RWPE1 (cell line): Measurements from ENCODE around the gene ADAMTS14.

Experiments
- CTCF ChIA-PET: fragments of 350-600 bp; sonication (Branson Sonifier 250); formaldehyde crosslinking; extraction: SDS; loops from one replicate; lab custom pipeline; 2021; lab: Yijun Ruan, JAX
- POLR2A ChIA-PET: fragments of 400-600 bp; formaldehyde crosslinking; extraction: SDS; loops from one replicate; lab custom pipeline; 2020; ENCODE audit warnings: antibody characterized with exemption; ENCODE audit not compliant: low non-redundant PET; lab: Yijun Ruan, JAX
- DNase-seq: peaks from one replicate; pipeline ENCODE4 v3.0.0; 2012; ENCODE audit warnings: low spot score
- H3K27ac ChIP-seq: fragments of 450-650 bp; 2 replicates; pipeline ENCODE4 v1.5.1; 2017
- TF ChIP-seq, protein P1 (sequence below): fragments of 450-650 bp; conservative IDR thresholded peaks from 2 replicates; pipeline ENCODE4 v1.5.1; 2017; ENCODE audit warnings: low read depth, mild to moderate bottlenecking

ADAMTS14 gene

DNA sequence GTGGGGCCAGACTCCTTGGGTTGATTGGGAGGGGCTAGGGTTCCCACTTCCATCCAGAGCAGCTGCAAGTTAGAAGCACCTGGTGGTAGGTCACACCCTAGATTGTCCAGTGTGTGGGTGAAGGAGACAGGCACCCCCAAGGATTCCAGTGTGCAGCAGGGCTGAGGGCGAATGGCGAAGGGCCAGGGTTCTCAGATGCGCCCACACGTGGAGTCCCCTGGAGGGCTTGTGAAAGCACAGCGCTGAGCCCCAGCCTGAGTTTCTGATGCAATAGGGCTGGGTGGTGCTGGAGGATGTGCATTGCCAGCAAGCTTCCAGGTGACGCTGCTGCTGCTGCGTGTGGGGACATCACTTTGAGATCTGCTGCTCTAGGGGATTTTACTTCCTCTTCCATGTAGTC lies 87.5 kb downstream of the ADAMTS14 start:
- ChIA-PET CTCF (interaction anchor here (0.5 to 2.8 kb wide), 17 partner anchors 12 to 1592 kb away, joined by 3 to 24 read pairs (median 4); no protein-coding TSS in a partner anchor), POLR2A (interaction anchor here (0.6 kb wide), 1 partner anchor 127 kb away, joined by 9 read pairs; no protein-coding TSS in a partner anchor)
- TF ChIP-seq, protein P1, sequence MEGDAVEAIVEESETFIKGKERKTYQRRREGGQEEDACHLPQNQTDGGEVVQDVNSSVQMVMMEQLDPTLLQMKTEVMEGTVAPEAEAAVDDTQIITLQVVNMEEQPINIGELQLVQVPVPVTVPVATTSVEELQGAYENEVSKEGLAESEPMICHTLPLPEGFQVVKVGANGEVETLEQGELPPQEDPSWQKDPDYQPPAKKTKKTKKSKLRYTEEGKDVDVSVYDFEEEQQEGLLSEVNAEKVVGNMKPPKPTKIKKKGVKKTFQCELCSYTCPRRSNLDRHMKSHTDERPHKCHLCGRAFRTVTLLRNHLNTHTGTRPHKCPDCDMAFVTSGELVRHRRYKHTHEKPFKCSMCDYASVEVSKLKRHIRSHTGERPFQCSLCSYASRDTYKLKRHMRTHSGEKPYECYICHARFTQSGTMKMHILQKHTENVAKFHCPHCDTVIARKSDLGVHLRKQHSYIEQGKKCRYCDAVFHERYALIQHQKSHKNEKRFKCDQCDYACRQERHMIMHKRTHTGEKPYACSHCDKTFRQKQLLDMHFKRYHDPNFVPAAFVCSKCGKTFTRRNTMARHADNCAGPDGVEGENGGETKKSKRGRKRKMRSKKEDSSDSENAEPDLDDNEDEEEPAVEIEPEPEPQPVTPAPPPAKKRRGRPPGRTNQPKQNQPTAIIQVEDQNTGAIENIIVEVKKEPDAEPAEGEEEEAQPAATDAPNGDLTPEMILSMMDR = no peak
- no peak overlapping the region for H3K27ac ChIP-seq
- DNase-seq = no peak

DNA sequence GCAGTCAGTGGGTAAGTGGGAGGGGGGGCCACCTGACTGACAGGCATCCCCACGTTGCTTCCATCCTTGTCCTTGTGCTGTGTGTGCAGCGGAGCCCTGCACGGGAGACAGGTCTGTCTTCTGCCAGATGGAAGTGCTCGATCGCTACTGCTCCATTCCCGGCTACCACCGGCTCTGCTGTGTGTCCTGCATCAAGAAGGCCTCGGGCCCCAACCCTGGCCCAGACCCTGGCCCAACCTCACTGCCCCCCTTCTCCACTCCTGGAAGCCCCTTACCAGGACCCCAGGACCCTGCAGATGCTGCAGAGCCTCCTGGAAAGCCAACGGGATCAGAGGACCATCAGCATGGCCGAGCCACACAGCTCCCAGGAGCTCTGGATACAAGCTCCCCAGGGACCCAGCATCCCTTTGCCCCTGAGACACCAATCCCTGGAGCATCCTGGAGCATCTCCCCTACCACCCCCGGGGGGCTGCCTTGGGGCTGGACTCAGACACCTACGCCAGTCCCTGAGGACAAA lies 88.0 kb downstream of the ADAMTS14 start:
- TF ChIP-seq, protein P1 = no peak
- POLR2A ChIA-PET = interaction anchor here (0.6 kb wide), 1 partner anchor 126 kb away, joined by 9 read pairs; no protein-coding TSS in a partner anchor
- no peak overlapping the region for H3K27ac ChIP-seq
- DNase-seq = no peak
- CTCF ChIA-PET = interaction anchor here (0.5 to 2.8 kb wide), 12 partner anchors 11 to 1593 kb away, joined by 3 to 24 read pairs (median 4); no protein-coding TSS in a partner anchor

DNA sequence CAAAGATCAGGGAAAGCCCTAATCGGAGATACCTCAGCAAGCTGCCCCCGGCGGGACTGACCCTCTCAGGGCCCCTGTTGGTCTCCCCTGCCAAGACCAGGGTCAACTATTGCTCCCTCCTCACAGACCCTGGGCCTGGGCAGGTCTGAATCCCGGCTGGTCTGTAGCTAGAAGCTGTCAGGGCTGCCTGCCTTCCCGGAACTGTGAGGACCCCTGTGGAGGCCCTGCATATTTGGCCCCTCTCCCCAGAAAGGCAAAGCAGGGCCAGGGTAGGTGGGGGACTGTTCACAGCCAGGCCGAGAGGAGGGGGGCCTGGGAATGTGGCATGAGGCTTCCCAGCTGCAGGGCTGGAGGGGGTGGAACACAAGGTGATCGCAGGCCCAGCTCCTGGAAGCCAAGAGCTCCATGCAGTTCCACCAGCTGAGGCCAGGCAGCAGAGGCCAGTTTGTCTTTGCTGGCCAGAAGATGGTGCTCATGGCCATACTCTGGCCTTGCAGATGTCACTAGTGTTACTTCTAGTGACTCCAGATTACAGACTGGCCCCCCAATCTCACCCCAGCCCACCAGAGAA lies 88.8 kb downstream of the ADAMTS14 start:
- H3K27ac ChIP-seq = no peak overlapping the region
- TF ChIP-seq, protein P1 = no peak
- ChIA-PET CTCF (interaction anchor here (0.6 to 2.8 kb wide), 5 partner anchors 209 to 308 kb away, joined by 3 to 24 read pairs (median 5); no protein-coding TSS in a partner anchor), POLR2A (no interaction called here)
- DNase-seq = no peak

DNA sequence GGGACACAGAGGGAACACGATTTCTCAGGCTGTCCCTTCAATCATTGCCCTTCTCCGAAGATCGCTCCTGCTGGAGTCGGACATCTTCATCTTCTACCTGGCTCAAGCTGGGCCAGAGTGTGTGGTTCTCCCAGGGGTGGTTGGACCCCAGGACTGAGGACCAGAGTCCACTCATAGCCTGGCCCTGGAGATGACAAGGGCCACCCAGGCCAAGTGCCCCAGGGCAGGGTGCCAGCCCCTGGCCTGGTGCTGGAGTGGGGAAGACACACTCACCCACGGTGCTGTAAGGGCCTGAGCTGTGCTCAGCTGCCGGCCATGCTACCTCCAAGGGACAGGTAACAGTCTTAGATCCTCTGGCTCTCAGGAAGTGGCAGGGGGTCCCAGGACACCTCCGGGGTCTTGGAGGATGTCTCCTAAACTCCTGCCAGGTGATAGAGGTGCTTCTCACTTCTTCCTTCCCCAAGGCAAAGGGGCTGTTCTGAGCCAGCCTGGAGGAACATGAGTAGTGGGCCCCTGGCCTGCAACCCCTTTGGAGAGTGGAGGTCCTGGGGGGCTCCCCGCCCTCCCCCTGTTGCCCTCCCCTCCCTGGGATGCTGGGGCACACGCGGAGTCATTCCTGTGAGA lies 89.5 kb downstream of the ADAMTS14 start:
- DNase-seq = no peak
- no peak overlapping the region for H3K27ac ChIP-seq
- POLR2A ChIA-PET = no interaction called here
- TF ChIP-seq, protein P1 = no peak
- CTCF ChIA-PET = interaction anchor here (2.8 kb wide), 1 partner anchor 212 kb away, joined by 24 read pairs; no protein-coding TSS in a partner anchor

DNA sequence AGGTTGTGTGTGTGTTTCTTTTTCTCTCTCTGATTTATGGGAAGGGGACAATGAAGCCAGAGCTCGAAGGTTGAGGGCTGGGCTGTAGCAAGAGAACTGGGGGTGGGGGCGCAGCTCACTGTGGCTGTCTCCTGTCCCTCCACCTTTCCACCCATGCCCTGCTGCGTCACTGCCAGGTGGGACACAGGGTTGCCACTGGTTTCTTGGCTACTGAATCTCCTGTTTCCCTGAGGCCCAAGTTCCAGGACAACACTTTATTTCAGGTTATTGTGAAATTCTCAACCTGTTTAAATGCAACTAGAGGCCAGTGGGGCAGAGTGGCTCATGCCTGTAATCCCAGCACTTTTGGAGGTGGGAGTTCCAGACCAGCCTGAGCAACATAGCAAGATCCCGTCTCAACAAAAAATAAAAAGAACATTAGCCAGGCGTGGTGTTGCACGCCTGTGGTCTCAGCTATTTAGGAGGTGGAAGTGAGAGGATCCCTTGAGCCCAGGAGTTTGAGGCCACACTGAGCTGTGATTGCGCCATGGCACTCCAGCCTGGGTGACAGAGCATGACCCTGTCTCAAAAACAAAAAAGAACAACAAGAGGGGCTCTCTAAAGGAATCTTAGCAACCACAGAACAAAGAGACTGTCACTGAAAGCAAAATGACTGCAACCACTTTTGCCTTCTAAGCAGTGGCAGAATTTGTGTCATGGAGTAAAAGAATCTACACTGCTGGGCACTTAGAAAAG lies 90.3 kb downstream of the ADAMTS14 start:
- DNase-seq = no peak
- no peak overlapping the region for H3K27ac ChIP-seq
- ChIA-PET POLR2A (no interaction called here), CTCF (no interaction called here)
- TF ChIP-seq, protein P1 = no peak

DNA sequence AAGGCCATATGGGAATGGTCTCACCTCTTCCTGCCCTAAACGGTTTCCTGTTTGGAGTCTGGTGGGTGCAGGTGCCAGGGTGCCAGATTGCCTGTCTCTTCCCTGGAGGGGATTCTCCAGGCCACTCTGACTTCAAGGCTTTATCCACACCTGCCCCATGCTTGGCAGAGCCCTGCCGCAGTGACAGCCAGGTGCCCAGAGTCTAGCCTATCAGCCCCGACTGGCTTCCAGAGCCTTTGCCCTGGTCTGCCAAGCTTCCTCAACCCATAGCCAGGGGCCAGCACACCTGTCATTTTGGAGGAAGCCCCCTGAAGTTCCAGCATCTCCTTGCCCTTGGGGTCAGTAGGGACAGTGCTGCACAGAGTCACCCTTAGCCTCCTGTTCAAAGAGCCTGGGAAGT lies 91.3 kb downstream of the ADAMTS14 start:
- ChIA-PET CTCF (interaction anchor here (0.6 kb wide), 1 partner anchor 212 kb away, joined by 3 read pairs; no protein-coding TSS in a partner anchor), POLR2A (no interaction called here)
- TF ChIP-seq, protein P1 = no peak
- no peak for DNase-seq
- no peak overlapping the region for H3K27ac ChIP-seq
